Spleen (tissue), 11 donors: ENCODE results near the gene PRKCZ. TPM values are rescaled to one million over a fixed set of nuclear protein-coding genes. Genes with fewer than 3 reads are reported as not detected.

Source experiments
- DNase-seq: peaks from one replicate; pipeline ENCODE4 v3.0.0-alpha.2; 2020
- H3K27ac ChIP-seq, 8 donors: fragments of 200-600 bp; sonication (generic) in 7 of 8; 1 replicate in 4 of 8; 2 replicates in 4 of 8; pipeline versions ENCODE4 v1.5.0 to v1.8.0; 2016 to 2021; ENCODE audit warnings: inconsistent platforms in 4 of 8, mild to moderate bottlenecking in 4 of 8, moderate library complexity in 1 of 8
- H3K27me3 ChIP-seq, 7 donors: fragments of 200-600 bp; sonication (generic) in 6 of 7; replicated peaks in 1 of 7; 1 replicate in 4 of 7; 2 replicates in 3 of 7; pipeline versions ENCODE4 v1.5.0 to v1.8.0; 2016 to 2021; ENCODE audit warnings: inconsistent platforms in 3 of 7, mild to moderate bottlenecking in 1 of 7
- H3K36me3 ChIP-seq, 6 donors: fragments of 200-600 bp; sonication (generic) in 5 of 6; 1 replicate in 4 of 6; 2 replicates in 2 of 6; pipeline versions ENCODE4 v1.5.0 to v1.8.0; 2016 to 2021; ENCODE audit warnings: inconsistent platforms in 2 of 6
- H3K4me1 ChIP-seq, 6 donors: fragments of 200-600 bp; sonication (generic) in 5 of 6; 1 replicate in 3 of 6; 2 replicates in 3 of 6; pipeline versions ENCODE4 v1.5.0 to v1.8.0; 2016 to 2021; ENCODE audit warnings: inconsistent platforms in 3 of 6
- H3K4me3 ChIP-seq, 8 donors: fragments of 200-600 bp; sonication (generic) in 7 of 8; 1 replicate in 4 of 8; 2 replicates in 4 of 8; pipeline versions ENCODE4 v1.5.0 to v1.8.0; 2016 to 2021; ENCODE audit warnings: inconsistent platforms in 4 of 8, mild to moderate bottlenecking in 4 of 8, moderate library complexity in 2 of 8
- H3K9me3 ChIP-seq, 8 donors: fragments of 200-600 bp; sonication (generic) in 7 of 8; 1 replicate in 4 of 8; 2 replicates in 4 of 8; pipeline versions ENCODE4 v1.5.0 to v1.8.0; 2016 to 2021; ENCODE audit warnings: inconsistent platforms in 4 of 8
- POLR2A ChIP-seq, 3 donors: fragments of 450-650 bp; IDR thresholded peaks; one replicate each; pipeline ENCODE4 v1.5.1; 2017; ENCODE audit warnings: antibody characterized with exemption in 3 of 3, mild to moderate bottlenecking in 1 of 3
- POLR2AphosphoS5 ChIP-seq, 3 donors: sonication (generic); formaldehyde crosslinking; IDR thresholded peaks; one replicate each; pipeline ENCODE4 v1.5.1; 2017; ENCODE audit warnings: antibody characterized with exemption in 3 of 3
- WGBS, 5 donors: extraction: QIAGEN DNeasy Blood & Tissue Kit in 3 of 5; methylation state at CpG; one replicate each; pipeline versions ENCODE4 v1.1.5 to v1.1.7; 2013 to 2018; 5-methylcytosine and 5-hydroxymethylcytosine counted together
- intact Hi-C: fragments of 100-400 bp; cut with DNase I; formaldehyde crosslinking; loops from one replicate; pipeline ENCODE4 v1.15.0; 2023; ENCODE audit warnings: low total_unique reads
- polyA plus RNA-seq, 3 donors: library from polyadenylated mRNA; stranded (reverse); fragments of 200-250 nt; gene quantifications; one replicate each; pipeline ENCODE4 v1.2.1, GENCODE V29; 2013
- total RNA-seq, 7 donors: library from RNA; depleted of rRNA in 3 of 7; stranded (reverse); fragments of >200 nt in 3 of 7; fragmentation: NEBNext Ultra II Directional in 4 of 7; extraction: Animal tissue kit (Norgen Biotek cat#: 25700) in 4 of 7; gene quantifications; one replicate each; pipeline versions ENCODE4 v1.1.0 to v1.2.1, GENCODE V29; 2016 to 2021
- TF ChIP-seq, protein P1 (sequence below), 11 experiments: fragments of 200-600 bp in 7 of 11; fragments of 450-650 bp in 4 of 11; sonication (generic) in 4 of 11; IDR thresholded peaks in 8 of 11; conservative IDR thresholded peaks in 3 of 11; 1 replicate in 7 of 11; 2 replicates in 4 of 11; pipeline versions ENCODE4 v1.4.0 to v1.8.0; 2016 to 2021; ENCODE audit warnings: antibody characterized with exemption in 11 of 11, inconsistent platforms in 4 of 11, mild to moderate bottlenecking in 1 of 11
- donor health status: healthy with polysubstance abuse.
- donor health status: DM: no; HTN: no; CAD: no; lungs with moderate emphysema.
- donor health status: DM: no; HTN: no; CAD: no.
- donor health status: Bipolar disorder and iron deficiency.
- donor health status: healthy.
- donor health status: DM: no; HTN: no; CAD: no.
- donor health status: DM: yes; HTN: yes; CAD: no.

PRKCZ gene
- total and polyA plus RNA-seq, 10 donors = 17.6 to 61.8 (median 34.0) TPM

GRCh38 chr1:2181271-2181670 lies 131.1 kb downstream of the PRKCZ start:
- Histone ChIP-seq H3K36me3 (peaks cover 0 to 72% (median 28%) of the 10 kb centered on the region in 6 donors), H3K9me3 (no peaks in the 10 kb centered on the region), H3K4me1 (no peaks in the 10 kb centered on the region), H3K27me3 (no peaks in the 10 kb centered on the region), H3K4me3 (no peak overlapping the region), H3K27ac (no peak overlapping the region)
- no peak for DNase-seq
- WGBS, 5 donors = 92 to 98% (median 94%) methylated on average over 12 to 14 of the region's 14 CpGs
- intact Hi-C loops = no loop called here
- TF ChIP-seq, protein P1, sequence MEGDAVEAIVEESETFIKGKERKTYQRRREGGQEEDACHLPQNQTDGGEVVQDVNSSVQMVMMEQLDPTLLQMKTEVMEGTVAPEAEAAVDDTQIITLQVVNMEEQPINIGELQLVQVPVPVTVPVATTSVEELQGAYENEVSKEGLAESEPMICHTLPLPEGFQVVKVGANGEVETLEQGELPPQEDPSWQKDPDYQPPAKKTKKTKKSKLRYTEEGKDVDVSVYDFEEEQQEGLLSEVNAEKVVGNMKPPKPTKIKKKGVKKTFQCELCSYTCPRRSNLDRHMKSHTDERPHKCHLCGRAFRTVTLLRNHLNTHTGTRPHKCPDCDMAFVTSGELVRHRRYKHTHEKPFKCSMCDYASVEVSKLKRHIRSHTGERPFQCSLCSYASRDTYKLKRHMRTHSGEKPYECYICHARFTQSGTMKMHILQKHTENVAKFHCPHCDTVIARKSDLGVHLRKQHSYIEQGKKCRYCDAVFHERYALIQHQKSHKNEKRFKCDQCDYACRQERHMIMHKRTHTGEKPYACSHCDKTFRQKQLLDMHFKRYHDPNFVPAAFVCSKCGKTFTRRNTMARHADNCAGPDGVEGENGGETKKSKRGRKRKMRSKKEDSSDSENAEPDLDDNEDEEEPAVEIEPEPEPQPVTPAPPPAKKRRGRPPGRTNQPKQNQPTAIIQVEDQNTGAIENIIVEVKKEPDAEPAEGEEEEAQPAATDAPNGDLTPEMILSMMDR (IDR thresholded peaks at IDR 0.05 in 8 of 11, conservative IDR thresholded peaks at IDR 0.05 in 3 of 11) = no peak
- TF ChIP-seq POLR2A (IDR thresholded peaks at IDR 0.05) (no peak), POLR2AphosphoS5 (IDR thresholded peaks at IDR 0.05) (no peak)

DNA sequence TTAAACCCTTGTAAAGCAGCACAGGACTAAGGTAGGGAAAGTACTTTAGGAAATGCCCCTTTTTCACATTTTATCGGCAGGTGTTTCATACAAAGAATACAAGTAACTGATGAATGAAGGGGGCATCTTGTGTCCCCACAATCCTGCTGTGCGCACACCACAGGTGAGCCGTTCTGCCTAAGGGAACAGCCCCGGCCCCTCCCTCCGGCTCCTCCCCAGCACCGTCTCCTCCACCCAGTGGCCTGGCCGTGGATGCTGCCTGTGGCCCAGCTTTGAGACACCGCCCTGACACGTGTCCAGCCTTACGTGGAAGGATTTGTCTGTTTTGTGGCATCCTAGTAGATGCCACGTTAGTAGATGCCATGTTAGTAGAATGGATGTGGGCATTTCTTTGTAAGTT lies 131.5 kb downstream of the PRKCZ start:
- WGBS, 5 donors = 93 to 97% (median 94%) methylated on average over 11 of the region's 11 CpGs
- H3K4me1 ChIP-seq = no peaks in the 10 kb centered on the region
- no peak overlapping the region for H3K27ac ChIP-seq
- H3K27me3 ChIP-seq = no peaks in the 10 kb centered on the region
- no peak overlapping the region for H3K4me3 ChIP-seq
- peaks cover 0 to 74% (median 30%) of the 10 kb centered on the region in 6 donors for H3K36me3 ChIP-seq
- DNase-seq = no peak
- intact Hi-C loops = no loop called here
- no peaks in the 10 kb centered on the region for H3K9me3 ChIP-seq
- TF ChIP-seq POLR2A (IDR thresholded peaks at IDR 0.05) (no peak), POLR2AphosphoS5 (IDR thresholded peaks at IDR 0.05) (no peak)
- TF ChIP-seq, protein P1 (IDR thresholded peaks at IDR 0.05 in 8 of 11, conservative IDR thresholded peaks at IDR 0.05 in 3 of 11) = no peak

DNA sequence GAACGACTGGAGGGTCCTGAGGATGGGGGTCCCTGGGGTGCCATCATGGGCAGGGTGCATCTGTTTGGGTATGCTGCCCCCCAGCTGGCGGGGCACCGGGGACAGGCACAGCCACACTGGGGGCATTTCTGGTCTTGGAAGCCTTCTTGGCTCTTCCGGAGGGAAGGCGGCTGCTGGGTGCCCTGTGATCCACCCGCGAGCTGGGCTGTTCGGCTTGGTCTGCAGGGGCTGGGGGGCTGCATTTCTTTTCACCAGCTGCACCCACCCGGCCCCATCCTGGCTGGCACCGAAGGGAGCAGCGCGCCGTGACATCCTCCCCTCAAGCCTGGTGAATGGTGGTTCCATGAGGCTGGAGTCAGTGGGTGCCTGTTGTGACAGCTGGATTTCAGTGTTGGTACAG lies 132.2 kb downstream of the PRKCZ start:
- peaks cover 0 to 75% (median 31%) of the 10 kb centered on the region in 6 donors for H3K36me3 ChIP-seq
- no peak for TF ChIP-seq POLR2A (IDR thresholded peaks at IDR 0.05)
- no peak for TF ChIP-seq POLR2AphosphoS5 (IDR thresholded peaks at IDR 0.05)
- TF ChIP-seq, protein P1 (IDR thresholded peaks at IDR 0.05 in 8 of 11, conservative IDR thresholded peaks at IDR 0.05 in 3 of 11) = no peak
- H3K27ac ChIP-seq = no peak overlapping the region
- no peaks in the 10 kb centered on the region for H3K4me1 ChIP-seq
- H3K9me3 ChIP-seq = no peaks in the 10 kb centered on the region
- no peaks in the 10 kb centered on the region for H3K27me3 ChIP-seq
- DNase-seq = no peak
- no peak overlapping the region for H3K4me3 ChIP-seq
- intact Hi-C loops = no loop called here
- 91 to 97% (median 96%) methylated on average over 6 to 13 of the region's 13 CpGs for WGBS, 5 donors

DNA sequence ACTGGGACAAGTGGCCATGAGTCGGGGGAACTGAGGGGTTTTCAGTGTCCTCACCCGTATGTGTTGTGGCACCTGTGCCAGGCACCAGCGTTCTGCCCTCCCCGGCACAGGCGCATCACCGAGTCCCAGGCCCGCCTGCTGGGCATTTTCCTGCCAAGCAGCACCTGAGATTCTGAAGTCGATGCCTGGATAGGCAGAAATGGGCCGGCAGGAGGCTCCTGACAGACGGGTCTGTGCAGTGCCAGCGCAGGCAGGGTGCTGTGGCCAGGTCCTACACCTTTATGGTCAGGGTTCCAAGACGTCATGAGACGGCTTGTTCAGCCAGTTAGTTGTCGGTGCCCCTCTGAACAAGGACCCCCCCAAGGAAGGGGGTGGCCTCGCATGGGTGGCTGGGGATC lies 133.7 kb downstream of the PRKCZ start:
- Histone ChIP-seq H3K4me3 (no peak overlapping the region), H3K4me1 (peaks cover 0 to 5% (median under 1%) of the 10 kb centered on the region in 6 donors), H3K9me3 (no peaks in the 10 kb centered on the region), H3K36me3 (peaks cover 0 to 59% (median 25%) of the 10 kb centered on the region in 6 donors), H3K27me3 (no peaks in the 10 kb centered on the region), H3K27ac (no peak overlapping the region)
- TF ChIP-seq POLR2AphosphoS5 (IDR thresholded peaks at IDR 0.05) (peak in 1 of 3 donors; percentile 34), POLR2A (IDR thresholded peaks at IDR 0.05) (no peak)
- intact Hi-C loops = no loop called here
- 89 to 96% (median 92%) methylated on average over 13 to 15 of the region's 15 CpGs for WGBS, 5 donors
- no peak for DNase-seq

GRCh38 chr1:2184531-2184930 lies 134.3 kb downstream of the PRKCZ start:
- no peak overlapping the region for H3K27ac ChIP-seq
- no peaks in the 10 kb centered on the region for H3K27me3 ChIP-seq
- H3K9me3 ChIP-seq = no peaks in the 10 kb centered on the region
- WGBS, 5 donors = 88 to 94% (median 91%) methylated on average over 14 to 18 of the region's 18 CpGs
- no peak for TF ChIP-seq POLR2AphosphoS5 (IDR thresholded peaks at IDR 0.05)
- TF ChIP-seq POLR2A (IDR thresholded peaks at IDR 0.05) = no peak
- TF ChIP-seq, protein P1 (IDR thresholded peaks at IDR 0.05 in 8 of 11, conservative IDR thresholded peaks at IDR 0.05 in 3 of 11) = no peak
- no peak overlapping the region for H3K4me3 ChIP-seq
- DNase-seq = no peak
- H3K36me3 ChIP-seq = peaks cover 0 to 53% (median 25%) of the 10 kb centered on the region in 6 donors
- H3K4me1 ChIP-seq = peaks cover 0 to 10% (median 7%) of the 10 kb centered on the region in 6 donors
- intact Hi-C loops = no loop called here
